HL-60 (cell line): ENCODE data around the gene ACAT1.

Source experiments
- CTCF ChIP-seq: IDR thresholded peaks from one replicate; pipeline ENCODE4 v1.5.1; 2011; ENCODE audit warnings: low read length, control low read depth, inconsistent platforms; ENCODE audit not compliant: insufficient read depth
- GABPA ChIP-seq: IDR thresholded peaks from 2 replicates; pipeline ENCODE4 v1.6.1; 2012; ENCODE audit warnings: low read depth
- POLR2AphosphoS5 ChIP-seq: IDR thresholded peaks from 2 replicates; pipeline ENCODE4 v1.6.1; 2012; ENCODE audit warnings: low read depth
- REST ChIP-seq: IDR thresholded peaks from 2 replicates; pipeline ENCODE4 v1.6.1; 2012; ENCODE audit warnings: low read depth; ENCODE audit not compliant: insufficient replicate concordance

- TF ChIP-seq CTCF (no peak), REST (no peak), POLR2AphosphoS5 (no peak), GABPA (no peak)
These were observed 20.9 kb downstream of the ACAT1 start for GRCh38 chr11:108142304-108142703.
